ENCODE measurements around the gene PRKAR2B.

PRKAR2B gene

GRCh38 chr7:107044347-107045194 lies at the start of gene PRKAR2B:
TSS of gene PRKAR2B (plus strand) at chr7:107044705. CDS start at chr7:107044908, 203 bp downstream.
- FAIRE-seq, result no peak

GRCh38 chr7:106994833-106995232 lies 49.7 kb upstream of the PRKAR2B start:
- FAIRE-seq, result no peak
- DNase-seq (ENCODE audit: insufficient read length, low spot score), result no peak
- TF ChIP-seq CTCF (IDR thresholded peaks at IDR 0.05; ENCODE audit: insufficient read depth, missing control alignments), result no peak

More at GRCh38 chr7:107044347-107045194, at the start of gene PRKAR2B:
- DNase-seq (ENCODE audit: insufficient read length, low spot score), result peak; percentile 68
- no peak for TF ChIP-seq CTCF (IDR thresholded peaks at IDR 0.05; ENCODE audit: insufficient read depth, missing control alignments)

GRCh38 chr7:106997487-106998271 lies 46.8 kb upstream of the PRKAR2B start:
- FAIRE-seq (no peak), DNase-seq (ENCODE audit: insufficient read length, low spot score) (no peak)
- no peak for TF ChIP-seq CTCF (IDR thresholded peaks at IDR 0.05; ENCODE audit: insufficient read depth, missing control alignments)

- no peak for FAIRE-seq
Observed at GRCh38 chr7:106999023-106999422, 45.5 kb upstream of the PRKAR2B start.

GRCh38 chr7:107001490-107001889 lies 43.0 kb upstream of the PRKAR2B start:
- no peak for FAIRE-seq

More at GRCh38 chr7:106999023-106999422, 45.5 kb upstream of the PRKAR2B start:
- DNase-seq (ENCODE audit: insufficient read length, low spot score), result no peak
- TF ChIP-seq CTCF (IDR thresholded peaks at IDR 0.05; ENCODE audit: insufficient read depth, missing control alignments), result no peak

GRCh38 chr7:107002126-107002525 lies 42.4 kb upstream of the PRKAR2B start:
- no peak for FAIRE-seq
- DNase-seq (ENCODE audit: insufficient read length, low spot score), result no peak
- TF ChIP-seq CTCF (IDR thresholded peaks at IDR 0.05; ENCODE audit: insufficient read depth, missing control alignments), result no peak

More at GRCh38 chr7:107001490-107001889, 43.0 kb upstream of the PRKAR2B start:
- DNase-seq (ENCODE audit: insufficient read length, low spot score), result no peak
- no peak for TF ChIP-seq CTCF (IDR thresholded peaks at IDR 0.05; ENCODE audit: insufficient read depth, missing control alignments)

Data from D721Med (cell line).